ENCODE measurements around the gene ARIH1.

GRCh38 chr15:72562878-72563277 lies 88.7 kb downstream of the ARIH1 start:
- TF ChIP-seq, protein P1, sequence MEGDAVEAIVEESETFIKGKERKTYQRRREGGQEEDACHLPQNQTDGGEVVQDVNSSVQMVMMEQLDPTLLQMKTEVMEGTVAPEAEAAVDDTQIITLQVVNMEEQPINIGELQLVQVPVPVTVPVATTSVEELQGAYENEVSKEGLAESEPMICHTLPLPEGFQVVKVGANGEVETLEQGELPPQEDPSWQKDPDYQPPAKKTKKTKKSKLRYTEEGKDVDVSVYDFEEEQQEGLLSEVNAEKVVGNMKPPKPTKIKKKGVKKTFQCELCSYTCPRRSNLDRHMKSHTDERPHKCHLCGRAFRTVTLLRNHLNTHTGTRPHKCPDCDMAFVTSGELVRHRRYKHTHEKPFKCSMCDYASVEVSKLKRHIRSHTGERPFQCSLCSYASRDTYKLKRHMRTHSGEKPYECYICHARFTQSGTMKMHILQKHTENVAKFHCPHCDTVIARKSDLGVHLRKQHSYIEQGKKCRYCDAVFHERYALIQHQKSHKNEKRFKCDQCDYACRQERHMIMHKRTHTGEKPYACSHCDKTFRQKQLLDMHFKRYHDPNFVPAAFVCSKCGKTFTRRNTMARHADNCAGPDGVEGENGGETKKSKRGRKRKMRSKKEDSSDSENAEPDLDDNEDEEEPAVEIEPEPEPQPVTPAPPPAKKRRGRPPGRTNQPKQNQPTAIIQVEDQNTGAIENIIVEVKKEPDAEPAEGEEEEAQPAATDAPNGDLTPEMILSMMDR (conservative IDR thresholded peaks at IDR 0.05): no peak
- TF ChIP-seq ZFX (IDR thresholded peaks at IDR 0.05): no peak

All from C4-2B (cell line).